Anterior cingulate cortex (tissue), 58 donors: ENCODE results near the gene DHX57.
"Not testable (repeated sequence)": the region's sequence is repeated elsewhere in the genome, so short reads cannot be mapped to it uniquely, and the experiment has no call there.

ENCODE experiments used
- DNase-seq, 58 donors: peaks; one replicate each; lab custom pipeline; 2025; lab: John Stamatoyannopoulos, UW

DHX57 gene

DNA sequence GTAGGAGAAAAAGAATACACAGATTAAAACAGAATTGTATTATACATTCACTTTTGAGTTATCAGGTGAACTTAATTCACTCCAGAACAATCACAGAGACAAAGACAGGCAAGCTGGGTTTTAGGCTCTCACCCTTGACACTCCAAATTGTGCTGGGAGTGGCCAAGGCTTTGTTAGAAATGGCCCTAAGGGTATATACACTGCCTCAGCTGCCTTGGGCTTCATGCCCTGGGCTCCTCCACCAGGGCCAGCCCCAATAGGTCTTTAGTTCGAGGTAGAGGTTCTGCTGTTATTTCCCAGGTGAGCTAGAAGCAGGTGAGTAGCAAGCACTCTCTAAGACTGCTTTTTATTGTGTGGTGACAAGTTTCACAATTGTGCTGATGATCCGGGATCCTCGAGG is 77.8 kb downstream of the DHX57 start:
- DNase-seq, result no peak

DNA sequence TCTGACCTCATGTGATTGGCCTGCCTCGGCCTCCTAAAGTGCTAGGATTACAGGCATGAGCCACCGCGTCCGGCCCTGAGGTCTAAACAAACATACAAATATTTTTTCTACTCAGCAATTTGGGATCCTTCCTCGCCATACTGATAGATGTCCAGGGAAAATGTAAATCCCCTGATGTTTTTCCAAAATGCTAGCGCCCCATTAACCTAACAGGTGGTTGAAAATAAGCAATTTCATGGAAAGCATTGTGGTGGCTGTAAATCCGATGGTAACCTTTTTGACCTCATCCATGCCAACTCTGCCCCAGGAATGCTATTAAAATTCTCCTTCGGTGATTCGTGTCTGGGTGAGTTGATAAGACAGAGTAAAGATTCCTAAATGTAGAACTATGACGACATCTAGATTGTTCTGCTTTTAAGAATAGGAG is 78.5 kb downstream of the DHX57 start:
- no peak for DNase-seq

DNA sequence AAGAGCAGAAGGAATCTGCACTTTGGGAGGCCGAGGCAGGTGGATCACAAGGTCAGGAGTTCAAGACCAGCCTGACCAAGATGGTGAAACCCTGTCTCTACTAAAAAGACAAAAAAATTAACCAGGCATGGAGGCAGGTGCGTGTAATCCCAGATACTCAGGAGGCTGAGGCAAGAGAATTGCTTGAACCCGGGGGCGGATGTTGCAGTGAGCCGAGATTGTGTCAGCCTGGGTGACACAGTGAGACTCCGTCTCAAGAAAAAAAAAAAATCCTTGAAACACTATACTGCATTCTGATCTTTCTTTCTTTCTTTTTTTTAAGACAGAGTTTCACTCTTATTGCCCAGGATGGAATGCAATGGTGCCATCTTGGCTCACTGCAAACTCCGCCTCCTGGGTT is 80.7 kb downstream of the DHX57 start:
- DNase-seq, result not testable (repeated sequence)

DNA sequence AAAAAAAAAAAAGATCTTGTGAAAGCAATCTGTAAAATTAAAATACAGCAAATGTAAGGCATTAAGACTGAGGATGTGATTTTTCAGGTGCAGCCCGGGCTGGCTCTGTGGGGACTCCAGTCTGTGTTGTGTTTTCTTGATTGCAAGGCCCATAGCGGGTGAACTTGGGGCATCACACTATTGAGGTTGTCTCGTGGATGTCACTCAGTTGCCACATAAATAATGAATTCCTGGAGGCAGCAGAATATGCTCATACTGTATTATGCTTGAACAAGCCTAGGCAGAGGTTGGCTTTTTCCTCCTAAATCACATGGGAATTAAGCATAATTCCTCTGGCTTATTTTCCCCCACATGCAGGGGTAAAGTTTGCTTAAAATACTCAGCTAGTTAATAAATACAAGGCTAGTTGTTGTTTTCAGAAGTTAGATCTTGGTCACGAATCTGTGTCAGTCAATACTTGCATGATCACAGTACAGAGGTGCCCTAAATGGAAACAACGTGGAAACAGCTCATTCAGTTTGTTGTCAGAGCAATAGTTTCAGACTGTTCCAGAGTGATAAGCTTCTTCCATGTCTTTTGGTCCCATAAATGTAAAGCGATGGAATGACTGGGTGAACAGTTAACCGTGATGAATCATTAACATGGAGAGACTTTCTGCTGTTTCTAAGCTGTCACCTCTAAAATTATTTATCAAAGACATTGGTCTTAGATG is 81.3 kb downstream of the DHX57 start:
- DNase-seq, result no peak

DNA sequence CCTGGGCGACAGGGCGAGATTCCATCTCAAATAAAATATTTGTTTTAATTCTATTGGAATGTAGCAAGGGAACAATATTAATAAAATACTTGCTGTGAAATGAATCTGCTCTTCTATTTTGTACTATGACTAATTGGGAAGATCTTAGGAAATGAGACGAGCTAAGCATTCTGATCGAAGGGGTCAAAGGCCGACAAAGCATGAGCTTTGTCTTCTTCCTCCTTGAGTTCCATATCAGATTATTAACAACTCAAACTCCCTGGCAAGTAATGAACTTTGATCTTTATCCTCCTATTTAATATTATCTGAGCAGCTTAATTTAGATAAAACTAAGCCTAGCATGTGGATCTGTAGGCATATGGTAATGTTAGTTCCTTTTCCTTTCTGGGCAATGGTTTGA is 82.2 kb downstream of the DHX57 start:
- no peak for DNase-seq

DNA sequence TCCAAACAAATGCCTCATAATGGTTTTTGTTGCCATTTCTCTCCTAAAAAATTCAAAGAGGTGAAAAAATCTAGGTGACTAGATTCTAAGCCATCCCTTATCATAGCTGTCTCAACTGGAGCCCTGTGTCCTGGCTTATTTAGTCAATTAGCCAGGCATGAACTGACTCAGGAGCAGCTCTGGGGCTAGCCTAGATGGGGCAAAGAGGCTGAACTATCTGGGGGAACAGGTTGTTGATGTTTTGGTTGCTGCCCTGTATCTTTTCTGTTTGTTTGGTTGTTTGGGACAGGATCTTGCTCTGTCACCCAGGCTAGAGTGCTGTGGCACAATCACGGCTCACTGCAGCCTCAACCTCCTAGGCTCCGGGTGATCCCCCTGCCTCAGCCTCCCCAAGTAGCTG is 83.0 kb downstream of the DHX57 start:
- DNase-seq, result no peak

DNA sequence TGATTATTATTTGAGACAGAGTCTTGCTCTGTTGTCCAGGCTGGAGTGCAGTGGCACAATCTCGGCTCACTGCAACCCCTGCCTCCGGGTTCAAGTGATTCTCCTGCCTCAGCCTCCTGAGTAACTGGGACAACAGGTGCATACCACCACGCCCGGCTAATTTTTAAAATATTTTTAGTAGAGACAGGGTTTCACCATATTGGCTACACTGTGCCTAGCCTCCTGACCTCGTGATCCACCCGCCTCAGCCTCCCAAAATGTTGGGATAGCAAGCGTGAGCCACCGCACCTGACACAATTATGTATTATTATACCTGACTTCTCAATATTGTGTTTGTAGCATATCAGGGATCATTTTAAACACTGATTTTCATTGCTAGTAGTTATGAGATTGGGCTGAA is 83.4 kb downstream of the DHX57 start:
- DNase-seq, result not testable (repeated sequence)

DNA sequence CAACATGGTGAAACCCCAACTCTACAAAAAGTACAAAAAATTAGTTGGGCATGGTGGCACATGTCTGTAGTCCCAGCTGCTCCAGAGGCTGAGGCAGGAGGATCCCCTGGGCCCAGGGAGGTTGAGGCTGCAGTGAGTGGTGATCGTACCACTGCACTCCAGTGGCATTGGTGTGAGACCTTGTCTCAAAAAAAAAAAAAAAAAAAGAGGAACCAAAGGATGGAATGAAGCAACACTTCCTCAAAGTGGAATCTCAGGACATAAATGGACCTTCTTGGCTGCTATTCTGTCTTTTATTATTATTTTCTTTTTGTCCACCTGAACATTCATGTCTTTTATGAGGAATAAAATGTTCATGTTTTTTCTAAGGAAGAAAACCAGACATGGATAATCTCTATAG is 84.0 kb downstream of the DHX57 start:
- no peak for DNase-seq

DNA sequence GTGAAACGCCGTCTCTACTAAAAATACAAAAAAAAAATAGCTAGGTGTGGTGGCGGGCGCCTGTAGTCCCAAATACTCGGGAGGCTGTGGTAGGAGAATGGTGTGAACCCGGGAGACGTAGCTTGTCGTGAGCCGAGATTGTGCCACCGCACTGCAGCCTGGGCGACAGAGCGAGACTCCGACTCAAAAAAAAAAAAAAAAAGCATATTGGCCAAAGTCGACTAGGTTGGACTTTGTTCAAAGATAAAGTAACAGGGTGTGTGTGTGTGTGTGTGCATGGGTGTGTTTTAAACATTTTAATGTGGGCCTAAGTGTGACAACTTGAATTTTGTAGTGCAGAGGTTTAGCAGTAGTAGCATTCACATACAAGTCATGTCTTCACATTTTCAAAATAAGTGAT is 86.0 kb downstream of the DHX57 start:
- no peak for DNase-seq

DNA sequence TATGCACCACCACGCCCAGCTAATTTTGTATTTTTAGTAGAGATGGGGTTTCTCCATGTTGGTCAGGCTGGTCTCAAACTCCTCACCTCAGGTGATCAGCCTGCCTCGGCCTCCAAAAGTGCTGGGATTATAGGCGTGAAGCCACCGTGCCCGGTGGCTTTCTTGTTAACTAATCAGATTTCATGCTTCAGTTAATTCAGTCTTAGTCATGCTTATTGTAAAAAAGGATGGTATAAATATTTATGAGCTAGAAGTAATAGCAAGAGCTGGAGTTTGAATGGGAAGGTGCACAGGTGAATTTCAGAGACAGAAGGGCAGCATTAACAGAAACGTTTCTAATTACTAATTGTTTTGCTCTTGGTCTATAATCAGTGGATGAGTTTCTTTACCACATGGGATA is 87.4 kb downstream of the DHX57 start:
- DNase-seq, result no peak

DNA sequence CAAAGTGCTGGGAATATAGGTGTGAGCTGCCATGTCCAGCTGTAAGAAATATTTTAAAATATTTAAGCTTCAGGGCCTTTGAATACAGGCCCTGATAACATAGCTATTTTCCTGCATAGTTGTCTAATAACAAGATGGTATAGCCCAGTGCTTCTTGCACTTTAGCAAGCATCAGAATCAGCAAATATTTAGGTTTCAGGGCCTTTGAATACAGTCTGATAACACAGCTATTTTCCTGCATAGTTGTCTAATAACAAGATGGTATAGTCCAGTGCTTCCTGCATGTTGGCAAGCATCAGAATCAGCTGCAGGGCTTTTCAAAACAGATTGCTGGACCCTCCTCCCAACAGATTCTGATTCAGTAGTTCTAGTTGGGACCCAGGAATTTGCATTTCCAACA is 92.1 kb downstream of the DHX57 start:
- no peak for DNase-seq

DNA sequence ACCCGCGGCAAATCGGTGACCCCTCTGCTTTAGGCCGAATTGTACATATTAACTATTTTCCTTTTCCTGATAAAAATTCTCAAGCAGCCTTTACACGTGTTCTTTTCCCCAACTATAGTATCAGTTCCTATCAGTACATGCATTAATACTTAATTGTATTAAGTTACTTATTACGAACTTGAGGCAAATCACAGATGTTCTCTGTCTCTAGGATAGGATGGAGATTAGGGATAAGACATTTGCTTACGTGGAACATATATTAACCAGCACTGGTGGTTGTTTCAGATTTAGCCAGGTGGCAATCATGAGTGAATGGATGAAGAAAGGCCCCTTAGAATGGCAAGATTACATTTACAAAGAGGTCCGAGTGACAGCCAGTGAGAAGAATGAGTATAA is 97.0 kb downstream of the DHX57 start:
- no peak for DNase-seq

DNA sequence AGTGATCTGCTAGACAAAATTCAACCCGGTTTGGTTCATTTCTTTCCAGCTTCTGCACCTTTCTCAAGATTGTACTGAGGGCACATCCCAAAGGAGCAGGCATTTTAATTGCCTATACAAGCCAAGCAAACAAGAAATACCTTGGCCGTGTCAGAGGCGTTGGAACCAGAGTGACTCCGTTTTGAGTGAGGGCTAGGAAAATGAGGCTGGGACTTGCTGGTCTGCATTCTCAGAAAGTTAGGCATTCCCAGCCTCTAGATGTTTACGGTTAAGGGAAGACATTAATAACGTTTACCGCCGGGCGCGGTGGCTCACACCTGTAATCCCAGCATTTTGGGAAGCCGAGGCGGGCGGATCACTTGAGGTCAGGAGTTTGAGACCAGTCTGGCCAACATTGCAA is 99.2 kb downstream of the DHX57 start:
- no peak for DNase-seq

DNA sequence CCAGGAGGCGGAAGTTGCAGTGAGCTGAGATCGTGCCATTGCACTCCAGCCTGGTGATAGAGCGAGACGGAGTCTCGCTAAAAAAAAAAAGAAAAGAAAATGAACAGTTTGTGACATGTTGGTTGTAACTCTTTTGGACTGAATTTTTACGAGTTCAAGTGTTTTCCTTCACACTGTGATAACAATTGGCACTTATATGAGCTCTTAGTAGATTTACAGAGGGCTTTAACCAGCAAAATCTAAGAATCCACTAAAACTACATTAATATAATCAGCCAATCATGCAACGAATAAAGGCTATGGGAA is 99.9 kb downstream of the DHX57 start:
- no peak for DNase-seq

DNA sequence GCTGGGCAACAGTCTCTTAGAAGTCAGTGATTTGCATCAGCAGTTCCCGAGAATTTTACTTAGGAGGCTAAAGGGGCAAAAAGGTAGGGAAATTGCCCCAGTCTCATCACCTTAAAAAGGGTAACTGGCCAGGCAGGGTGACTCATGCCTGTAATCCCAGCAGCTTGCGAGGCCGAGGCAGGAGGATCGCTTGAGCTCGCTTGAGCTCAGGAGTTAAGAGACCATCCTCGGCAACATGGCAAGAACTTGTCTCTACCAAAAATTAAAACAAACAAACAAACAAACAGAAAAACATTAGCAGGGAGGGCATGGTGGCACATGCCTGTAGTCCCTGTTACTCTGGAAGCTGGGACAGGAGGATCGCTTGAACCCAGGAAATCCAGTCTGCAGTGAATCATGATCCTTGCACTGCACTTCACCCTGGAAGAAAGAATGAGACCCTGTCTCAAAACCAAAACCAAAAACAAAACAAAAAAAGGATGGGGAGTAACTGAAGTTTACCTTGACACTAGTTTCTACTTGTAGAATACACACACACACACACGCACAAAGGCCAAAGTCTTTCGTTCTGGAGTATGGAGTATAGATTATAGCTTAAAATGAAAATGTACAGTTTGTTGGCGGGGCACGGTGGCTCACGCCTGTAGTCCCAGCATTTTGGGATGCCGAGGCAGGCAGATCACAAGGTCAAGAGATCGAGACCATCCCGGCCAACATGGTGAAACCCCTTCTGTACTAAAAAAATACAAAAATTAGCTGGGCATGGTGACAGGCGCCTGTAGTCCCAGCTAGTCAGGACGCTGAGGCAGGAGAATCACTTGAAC is 100.4 kb downstream of the DHX57 start:
- DNase-seq, result no peak

DNA sequence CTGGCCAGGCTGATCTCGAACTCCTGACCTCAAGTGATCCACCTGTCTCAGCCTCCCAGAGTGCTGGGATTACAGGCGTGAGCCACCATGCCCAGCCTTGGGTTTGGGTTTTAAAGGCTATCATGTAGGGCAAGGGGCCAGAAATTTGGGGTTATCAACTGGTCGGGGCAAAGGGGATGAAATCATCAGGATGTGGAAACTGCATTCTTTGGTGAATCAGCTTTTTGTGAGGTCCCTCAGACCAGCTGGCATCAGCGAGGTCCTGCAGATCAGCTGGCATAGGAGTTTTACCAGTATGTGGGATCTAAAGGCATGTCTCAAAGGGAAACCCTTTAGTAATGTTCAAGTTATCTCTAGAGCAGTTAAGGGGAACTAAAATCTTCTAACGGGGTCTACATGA is 104.1 kb downstream of the DHX57 start:
- no peak for DNase-seq

DNA sequence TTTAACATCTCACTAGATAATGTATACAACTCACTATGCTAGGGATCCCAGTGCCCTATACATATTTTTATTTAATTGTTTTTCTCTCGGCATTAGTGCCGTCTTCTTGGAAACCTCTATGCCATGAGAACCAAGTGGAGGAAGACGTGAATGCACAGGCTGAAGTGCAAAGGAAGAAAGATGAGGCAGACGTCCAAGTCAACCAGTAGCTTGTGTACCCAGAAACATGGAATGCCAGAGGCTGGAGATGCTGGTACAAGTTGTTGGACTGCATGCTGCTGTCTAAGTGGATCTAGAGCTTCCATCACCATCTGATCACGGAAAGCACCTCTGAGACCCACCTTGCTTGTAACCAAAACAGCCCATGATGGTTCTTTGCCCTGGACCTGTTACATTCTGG is 110.2 kb downstream of the DHX57 start:
- no peak for DNase-seq

DNA sequence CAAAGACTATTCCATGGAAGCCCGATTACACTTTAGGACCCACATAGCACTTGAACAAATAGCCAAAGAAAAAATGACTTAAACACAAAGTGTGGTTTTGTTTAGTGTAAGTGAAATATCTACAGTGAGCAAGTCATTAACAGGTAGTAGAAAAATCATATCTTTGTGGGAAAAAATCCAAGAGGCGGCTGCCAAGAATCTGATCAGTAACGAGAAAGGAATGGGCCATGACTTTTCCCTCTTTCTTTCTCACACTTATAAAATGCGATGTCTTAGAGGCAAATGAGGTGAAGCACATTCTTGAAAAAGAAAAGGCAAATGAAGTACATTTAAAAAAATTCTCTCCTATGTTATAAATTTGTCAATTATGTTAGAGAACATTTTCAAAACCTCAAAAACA is 110.6 kb downstream of the DHX57 start:
- DNase-seq, result no peak

DNA sequence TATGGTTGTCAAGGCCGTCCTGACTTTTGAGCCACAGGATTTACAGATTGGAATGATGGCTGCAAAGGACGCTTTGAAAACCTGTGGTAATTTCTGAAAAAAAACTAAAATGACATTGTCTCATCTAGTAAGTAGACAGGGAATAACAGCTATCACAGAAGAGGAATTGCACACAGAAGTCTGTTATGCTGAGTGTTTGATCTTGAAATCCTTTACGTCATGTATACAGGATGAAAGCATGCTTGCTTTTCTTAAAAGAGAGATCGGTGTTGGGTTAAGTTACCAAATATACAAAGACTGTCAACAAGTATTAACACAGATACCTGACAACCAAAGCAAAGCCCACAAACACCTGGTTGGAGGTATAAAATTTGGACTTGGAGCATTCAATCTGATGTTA is 112.0 kb downstream of the DHX57 start:
- DNase-seq, result no peak

DNA sequence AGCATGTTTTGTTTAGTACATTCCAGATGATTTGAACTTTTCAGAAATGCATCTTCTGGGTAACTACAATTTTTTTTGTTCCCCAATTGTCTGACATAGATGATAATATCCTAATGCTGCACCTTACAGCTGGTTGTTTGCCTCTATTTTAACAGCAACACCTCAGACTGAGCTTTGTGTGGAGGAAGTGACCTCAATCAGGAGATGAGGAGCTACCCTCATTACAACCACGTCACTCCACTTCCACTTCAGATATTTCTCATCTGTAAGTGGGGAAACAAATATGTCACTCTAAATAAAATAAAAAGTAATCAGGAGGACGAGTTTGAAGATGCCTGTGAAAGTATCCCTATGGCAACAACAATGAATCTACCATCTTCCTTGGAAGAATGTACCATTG is 112.5 kb downstream of the DHX57 start:
- DNase-seq, result no peak

DNA sequence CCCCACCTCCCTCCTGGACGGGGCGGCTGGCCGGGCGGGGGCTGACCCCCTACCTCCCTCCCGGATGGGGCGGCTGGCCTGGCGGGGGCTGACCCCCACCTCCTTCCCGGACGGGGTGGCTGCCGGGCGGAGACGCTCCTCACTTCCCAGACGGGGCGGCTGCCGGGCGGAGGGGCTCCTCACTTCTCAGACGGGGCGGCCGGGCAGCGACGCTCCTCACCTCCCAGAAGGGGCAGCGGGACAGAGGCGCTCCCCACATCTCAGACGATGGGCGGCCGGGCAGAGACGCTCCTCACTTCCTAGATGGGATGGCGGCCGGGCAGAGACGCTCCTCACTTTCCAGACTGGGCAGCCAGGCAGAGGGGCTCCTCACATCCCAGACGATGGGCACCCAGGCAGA is 119.8 kb downstream of the DHX57 start:
- not testable (repeated sequence) for DNase-seq

DNA sequence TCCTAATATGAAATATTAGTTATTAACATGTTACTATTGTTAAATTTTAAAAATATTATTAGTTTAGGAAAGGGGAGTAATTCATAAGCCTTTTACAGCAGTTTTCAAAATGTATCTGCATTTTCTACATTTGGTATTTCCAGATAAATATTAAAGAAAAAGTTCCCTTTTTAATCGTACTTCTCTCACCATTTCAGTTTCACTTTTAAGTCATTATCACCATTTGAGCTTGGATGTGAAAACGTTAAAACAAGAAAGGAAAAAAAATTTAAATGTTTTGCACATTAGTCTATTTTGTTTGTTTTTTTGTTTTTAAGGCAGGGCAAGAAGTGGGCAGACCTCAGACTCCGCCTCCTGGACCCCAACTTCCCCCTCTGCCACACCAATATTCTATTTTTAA is 121.2 kb downstream of the DHX57 start:
- no peak for DNase-seq
